ENCODE measurements around the gene SLC13A5.
"Not testable (repeated sequence)": the region's sequence is repeated elsewhere in the genome, so short reads cannot be mapped to it uniquely, and the experiment has no call there.

SLC13A5 gene

DNA sequence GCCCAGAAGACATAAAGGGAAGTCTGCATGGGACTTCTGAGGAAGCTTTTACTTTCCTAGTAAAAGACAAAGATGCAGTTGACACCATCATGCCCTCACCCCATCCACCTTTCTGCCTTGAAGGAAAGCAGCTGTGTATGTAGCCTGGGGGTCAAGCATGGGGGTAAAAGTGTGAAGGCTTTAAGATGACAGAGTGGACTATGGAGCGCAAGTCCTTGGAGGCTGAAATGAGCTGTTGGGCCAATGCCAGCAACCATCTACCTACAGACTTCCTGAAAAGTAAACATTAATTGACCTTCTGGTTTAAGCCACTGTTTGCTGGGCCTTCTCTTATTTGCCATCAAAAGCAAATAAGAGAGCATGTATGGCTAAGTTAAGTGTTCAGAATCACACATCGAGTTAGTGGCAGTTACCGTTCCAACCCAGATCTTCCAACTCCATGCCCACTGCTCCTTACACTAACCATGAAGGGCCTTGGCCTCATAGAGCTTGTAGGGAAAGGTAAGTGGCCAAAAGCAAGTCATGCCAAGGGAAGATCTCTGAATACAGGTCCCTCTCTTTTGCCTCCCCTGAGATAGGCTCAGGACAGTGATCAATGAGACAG, 30.0 kb downstream of the SLC13A5 start:
- DNase-seq: no peak

DNA sequence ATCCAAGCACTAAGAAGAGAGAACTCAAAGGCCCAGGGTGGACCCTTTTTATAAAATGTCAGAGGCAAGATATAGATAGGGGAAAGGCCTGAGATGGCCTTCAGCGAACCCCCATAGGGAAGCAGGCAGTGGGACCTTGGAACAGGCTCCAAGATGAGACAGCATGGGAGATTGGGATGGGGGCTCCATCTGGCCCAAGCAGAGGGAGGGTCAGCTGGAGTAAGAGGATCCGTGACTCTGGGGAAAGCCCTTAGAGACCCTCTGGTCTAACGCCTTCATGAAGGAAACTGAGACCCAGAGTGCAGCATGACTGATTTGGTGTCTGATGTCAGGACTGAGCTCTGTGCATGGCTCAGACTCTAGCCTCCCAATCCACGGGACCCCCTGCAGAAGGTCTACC, 30.8 kb downstream of the SLC13A5 start:
- no peak for DNase-seq

DNA sequence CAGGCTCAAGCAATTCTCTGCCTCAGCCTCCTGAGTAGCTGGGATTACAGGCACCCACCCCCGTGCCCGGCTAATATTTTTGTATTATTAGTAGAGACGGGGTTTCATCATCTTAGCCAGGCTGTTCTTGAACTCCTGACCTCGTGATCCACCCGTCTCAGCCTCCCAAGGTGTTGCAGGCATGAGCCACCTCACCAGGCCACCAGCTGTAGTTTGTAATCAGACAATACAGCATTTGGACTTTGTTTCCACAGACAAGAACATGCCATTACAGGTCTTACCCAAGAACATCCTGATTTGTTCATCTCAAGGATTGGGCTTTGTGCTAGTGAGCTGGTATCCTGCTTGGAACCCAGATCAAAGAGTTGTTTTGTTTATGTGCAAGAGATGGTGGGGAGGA, 31.5 kb downstream of the SLC13A5 start:
- DNase-seq: no peak

DNA sequence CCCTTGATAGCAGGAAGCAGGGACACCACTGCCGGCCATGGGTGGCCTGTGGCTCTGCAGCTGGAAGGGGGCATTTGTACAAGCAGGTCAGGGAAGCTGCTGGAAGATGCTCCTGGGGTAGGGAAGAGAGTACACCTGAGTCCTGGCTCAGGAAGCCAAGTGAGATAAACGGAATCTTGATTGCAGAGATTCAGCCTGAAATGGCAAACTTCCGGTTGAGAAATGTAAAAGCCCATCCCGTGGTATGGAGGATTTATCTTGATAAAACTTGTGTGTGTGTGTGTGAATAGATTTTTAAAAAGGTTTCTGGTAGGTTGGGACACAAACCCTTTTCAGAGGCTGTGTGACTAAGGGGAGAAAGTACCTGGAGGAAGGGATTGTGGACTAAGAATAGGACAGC, 32.0 kb downstream of the SLC13A5 start:
- no peak for DNase-seq

DNA sequence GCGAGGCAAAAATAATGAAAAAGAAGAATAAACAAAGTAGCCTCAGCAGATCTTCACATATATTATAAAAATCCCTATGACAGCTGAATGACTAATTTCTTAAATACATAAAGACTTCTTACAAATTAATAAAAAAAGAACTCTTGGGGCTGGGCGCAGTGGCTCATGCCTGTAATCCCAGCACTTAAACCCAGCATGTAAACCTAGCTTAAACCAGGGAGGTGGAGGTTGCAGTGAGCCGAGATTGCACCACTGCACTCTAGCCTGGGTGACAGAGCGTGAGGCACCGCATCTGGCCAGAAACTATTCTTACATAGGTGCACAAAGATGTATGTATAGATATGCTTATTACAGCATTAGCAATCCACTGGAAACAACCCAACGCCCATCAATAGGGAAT, 33.9 kb downstream of the SLC13A5 start:
- DNase-seq: no peak

DNA sequence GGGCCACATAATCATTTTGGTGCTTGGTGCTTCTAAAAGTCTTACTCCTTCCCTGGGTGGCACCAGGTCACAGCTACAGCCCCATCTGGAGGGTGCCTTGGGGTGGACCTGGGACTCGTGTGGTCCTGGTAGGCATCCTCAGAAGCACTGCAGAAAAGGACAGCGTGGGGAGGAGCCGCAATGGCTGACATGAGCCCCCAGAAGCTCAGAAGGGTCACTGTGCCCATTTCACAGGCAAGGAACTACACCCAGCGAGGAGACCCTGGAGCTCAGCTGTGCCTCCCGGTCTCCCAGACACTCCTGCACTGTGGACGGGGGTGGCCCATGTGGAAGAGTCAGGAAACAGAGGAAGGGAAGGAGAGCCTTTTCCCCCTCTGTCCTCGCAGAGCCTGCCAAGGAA, 35.2 kb downstream of the SLC13A5 start:
- no peak for DNase-seq

DNA sequence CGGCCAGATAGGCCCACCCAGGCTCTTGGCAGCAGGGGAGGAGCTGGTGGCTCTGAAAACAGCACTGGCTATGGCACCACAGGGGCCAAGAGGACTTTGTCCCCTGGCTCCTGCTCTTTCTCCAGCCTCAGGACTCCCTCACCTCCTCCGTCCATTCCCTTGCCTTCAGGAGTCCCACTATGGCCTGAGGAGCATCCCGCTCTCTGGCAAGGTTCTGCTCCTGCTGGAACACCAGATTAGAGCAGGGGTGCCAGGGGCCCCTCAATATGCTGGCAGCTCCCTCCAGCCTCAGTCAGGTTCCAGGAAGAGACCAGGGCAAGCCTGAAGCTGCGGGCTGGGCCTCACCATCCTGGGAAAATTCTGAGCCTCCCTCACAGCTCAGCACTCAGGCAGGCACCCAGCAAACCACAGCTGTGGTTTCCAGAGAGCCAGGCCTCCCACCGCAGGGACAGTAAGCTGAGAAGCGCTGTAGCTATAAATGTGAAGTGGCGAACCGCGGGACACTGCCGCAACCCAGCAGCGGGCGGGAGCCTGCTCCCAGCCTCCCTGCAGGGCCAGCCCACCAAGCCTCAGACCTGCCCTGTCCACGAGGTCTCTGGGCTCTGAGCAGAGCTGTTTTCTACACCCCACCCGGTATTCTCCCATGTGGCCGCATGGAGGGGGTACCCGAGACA, 35.9 kb downstream of the SLC13A5 start:
- DNase-seq: no peak

DNA sequence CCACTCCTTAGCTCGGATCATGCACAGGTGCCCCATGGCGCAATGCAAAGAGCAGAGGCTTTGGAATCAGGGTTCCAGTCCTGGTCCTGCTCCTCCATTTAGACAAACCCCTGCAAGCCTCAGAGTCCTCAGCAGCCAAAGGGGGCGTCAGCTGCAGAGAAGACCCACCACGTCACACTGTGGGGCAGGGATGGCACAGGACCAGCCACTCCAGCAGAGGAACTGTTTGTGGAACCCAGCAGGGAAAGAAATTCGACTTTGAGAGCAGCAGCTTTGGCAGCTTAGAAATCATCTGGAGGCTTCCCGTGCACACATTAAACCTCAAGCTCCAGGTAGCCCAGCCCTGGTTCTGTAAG, 36.4 kb downstream of the SLC13A5 start:
- DNase-seq: no peak

DNA sequence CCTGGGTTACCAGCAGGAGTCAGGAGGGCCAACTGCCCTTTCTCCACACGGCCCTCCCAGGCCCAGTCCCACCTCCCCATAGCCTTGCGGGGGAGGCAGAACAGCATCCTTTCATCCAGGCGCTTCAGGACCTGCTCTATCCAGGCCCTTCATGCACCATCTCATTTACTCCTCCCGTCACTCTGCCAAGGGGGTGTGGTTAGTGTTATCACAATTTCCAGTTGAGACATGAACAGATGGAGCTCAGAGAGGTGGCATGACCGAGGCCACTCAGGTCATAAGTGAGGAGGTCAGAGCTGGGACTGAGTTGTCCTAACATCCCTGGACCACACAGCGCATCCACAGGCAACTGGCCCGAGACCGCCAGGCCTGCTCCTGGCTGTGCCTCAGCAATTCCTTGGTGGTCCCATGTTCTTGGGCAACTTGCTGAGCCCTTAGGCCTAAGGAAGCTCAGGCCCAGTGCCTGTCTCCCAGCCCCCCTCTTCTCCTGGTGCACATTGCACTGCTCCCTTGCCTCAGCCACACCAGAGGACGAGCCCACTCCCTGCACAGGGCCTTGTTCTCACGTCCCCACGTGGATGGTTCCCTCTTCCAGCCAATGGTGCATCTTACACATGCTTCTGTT, 37.9 kb downstream of the SLC13A5 start:
- DNase-seq: no peak

DNA sequence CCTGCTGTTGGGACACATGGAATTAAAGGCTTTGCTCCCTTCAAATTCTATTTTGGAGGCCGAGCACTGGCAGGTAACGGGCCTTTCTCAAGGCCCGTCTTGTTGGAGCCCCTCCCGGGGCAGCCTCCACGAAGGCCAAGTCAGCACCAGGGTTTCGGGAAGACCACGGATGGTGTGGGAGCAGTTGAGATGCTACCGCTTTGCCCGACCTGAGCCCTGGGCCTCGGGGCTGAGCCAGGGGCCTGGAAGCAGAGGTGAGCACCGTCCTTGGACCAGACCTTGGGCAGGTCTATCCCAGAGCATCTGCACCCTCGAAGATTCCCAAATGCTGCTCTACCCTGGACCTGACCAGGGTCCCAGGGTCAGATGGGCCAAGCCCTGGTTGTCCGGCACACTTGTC, 38.6 kb downstream of the SLC13A5 start:
- DNase-seq: no peak

DNA sequence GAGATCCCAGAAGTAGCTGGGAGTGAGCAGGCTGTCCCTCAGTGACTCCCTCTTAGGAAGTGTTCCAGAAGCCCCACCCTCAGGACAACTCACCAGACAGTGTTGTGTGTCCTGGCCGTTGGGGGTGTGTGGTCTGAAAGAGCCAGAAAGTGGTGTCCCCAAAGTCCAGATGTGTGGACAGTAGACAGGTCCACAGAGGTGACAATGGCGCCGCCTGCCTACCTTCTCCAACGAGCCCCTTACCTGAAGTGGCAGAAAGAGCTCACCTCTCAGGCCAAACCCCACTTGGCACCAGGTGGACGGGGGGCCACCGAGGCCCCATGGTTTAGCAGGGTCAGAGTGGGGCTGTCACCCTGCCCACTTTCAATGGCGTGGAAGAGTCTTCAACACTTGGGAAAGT, 41.7 kb downstream of the SLC13A5 start:
- DNase-seq: no peak

DNA sequence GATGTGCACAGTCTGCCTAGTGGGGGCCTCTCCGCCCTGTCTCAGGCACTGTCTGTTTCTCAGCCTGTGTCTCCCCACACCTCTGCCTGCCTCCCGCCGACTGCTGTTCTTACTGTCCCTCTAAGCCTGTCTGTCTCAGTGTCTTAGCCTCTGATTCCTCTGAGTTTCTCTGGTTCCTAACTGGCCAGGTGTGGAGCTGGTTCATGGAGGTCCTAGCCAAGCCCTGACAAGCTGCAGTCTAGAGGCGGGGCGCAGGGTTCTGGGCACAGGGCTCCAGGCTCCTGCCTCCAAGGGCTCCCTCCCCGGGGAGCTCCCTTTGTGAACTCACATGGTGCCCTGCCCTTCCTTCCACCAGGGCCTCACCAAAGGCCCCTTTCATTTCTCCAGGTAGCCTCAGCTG, 42.2 kb downstream of the SLC13A5 start:
- DNase-seq: no peak

DNA sequence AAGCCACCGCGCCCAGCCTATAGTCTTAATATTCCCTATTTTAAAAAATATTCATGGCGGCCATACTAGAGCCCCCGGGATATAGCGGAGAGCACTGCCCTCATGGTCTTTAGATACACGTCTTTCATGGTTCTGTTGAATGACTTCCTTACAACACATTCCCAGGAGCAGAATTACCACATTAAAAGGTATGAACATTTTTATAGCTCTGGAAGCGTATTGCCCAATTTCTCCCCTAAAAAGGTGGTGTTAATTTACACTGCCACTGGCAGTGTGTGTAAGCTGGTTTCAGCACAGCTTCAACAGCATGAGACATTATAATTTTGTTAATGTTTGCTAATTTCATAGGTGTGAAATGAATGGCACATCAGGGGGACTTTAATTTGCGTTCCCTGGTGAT, 42.6 kb downstream of the SLC13A5 start:
- no peak for DNase-seq

DNA sequence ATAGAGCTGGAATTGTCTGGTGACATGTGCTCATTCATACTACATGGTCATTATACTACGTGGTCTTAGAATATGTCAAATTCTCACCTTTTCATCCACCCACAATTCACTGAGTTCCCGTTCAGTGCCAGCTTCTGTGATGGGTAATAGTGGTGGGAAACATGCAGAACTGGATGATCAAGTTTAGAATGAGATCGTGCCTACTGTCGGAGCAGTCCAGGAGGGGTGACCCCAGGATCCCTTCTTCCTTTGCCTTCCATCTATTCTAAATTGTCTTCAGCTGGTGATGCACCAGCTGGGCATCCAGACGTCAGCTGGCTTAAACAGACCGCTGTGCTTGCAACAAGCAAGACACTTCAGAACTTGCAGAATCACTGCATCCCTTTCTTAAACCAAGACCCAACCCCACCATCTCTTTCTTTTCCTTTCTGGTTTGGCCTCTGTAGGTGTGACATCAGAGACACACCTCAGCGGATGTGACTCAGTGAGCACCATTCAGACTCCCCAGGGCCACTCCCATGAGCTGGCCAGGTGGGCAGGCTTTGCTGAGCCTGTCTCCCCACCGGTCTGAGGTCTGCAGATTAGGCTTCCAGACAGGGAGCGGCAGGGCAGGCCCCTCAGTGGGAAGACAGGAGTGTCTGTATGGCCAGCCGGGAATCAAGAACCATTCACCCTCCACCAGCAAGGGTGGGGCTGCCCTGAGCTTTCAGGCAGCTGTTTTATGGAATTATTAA, 43.5 kb downstream of the SLC13A5 start:
- DNase-seq: no peak

DNA sequence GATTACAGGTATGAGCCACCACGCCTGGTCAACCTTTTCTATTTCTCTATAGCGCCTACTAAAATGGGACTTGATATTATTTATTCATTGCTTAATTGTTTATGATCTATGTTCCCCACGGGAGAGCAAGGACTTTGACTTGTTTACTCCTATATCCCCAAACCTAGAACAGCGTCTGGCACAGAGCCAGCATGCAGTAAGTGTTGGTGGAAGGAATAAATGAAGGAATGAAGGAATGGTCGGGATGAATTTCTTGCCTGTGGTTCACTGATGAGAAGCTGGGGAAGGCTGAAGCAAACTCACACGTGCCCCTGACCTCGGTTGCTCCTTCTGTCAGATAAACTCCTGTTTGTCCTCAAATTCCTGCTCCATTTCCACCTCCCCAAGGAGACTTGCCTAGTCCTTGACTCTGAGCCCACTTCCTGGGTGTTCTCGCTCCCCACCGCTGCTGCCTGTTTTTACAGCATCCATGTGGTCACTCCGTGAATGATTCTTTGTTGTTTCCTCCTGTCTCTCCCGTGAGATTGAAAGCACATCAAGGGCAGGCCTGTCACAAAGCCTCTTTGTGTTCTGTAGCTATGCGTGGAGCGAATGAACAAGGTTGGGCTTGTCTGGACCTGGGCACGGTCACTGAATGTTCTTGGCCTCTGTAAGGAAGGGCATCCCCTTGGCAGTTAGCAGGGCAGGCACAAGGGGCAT, 44.3 kb downstream of the SLC13A5 start:
- DNase-seq: no peak

DNA sequence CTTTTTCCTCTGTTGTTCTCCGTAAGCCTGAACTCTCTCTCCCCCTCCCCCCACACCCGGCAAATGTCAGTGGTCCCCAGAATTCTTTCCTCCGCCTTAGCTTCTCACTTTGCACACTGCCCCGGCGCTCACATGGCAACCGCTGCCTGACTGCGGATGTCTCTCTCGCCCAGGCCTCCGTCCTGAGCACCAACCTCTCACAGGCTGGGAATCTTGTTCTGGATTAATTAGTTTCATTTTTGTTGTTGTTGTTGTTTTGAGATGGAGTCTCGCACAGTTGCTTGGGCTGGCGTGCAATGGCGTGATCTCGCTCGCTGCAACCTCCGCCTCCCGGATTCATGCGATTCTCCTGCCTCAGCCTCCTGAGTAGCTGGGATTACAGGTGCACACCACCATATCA, 45.0 kb downstream of the SLC13A5 start:
- DNase-seq: no peak

DNA sequence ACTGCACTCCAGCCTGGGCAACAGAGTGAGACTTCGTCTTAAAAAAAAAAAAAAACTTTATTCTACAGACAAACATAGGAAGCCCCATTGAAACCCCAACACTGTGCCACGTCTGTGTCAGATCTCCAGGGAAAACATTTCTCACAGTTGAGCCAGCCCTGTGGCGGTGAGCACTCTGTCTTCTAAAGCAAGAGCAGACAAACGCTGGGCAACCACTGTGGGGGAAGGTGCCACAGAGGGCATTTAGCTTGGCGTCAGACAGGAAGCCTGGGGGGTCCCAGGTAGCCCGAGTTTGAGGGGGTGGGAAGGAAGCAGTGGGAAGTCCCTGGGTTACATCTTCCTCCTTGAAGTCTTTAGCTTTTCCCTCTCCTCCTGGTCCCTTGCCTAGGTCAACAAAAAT, 45.7 kb downstream of the SLC13A5 start:
- no peak for DNase-seq

DNA sequence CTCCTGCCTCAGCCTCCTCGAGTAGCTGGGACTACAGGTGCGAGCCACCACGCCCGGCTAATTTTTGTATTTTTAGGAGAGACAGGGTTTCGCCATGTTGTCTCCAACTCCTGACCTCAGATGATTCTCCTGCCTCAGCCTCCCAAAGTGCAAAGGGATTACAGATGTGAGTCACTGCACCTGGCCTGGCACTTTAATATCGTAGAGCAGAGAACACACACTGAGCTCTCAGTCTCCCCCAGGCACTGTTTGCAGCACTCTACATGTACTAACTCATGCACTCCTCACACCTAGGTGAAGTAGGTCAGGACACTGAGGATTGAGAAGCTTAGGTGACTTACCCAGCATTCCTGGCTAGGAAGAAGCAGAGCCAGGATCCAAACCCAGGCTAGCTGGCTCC, 46.6 kb downstream of the SLC13A5 start:
- no peak for DNase-seq

DNA sequence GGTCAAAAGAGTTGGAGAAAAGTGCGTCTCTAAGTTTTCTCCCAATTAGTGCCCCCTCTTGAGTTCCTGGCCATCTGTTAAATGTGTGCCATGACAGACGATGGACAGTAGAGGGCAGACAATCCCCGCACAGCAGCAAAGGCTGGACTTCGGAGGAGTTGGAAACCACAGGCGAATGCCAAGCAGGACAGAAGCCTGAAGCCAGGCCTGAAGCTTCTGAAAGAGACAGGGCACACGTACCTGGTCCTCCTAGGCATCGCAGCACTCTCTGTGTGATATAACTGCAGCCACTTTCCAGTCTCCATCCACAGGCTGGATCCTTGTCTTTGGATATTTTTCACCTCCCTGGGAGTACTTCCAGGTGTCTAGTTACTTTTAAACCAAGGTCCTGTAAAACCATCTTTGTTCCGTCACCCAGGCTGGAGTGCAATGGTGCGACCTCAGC, 47.1 kb downstream of the SLC13A5 start:
- peak; percentile 59 for DNase-seq

DNA sequence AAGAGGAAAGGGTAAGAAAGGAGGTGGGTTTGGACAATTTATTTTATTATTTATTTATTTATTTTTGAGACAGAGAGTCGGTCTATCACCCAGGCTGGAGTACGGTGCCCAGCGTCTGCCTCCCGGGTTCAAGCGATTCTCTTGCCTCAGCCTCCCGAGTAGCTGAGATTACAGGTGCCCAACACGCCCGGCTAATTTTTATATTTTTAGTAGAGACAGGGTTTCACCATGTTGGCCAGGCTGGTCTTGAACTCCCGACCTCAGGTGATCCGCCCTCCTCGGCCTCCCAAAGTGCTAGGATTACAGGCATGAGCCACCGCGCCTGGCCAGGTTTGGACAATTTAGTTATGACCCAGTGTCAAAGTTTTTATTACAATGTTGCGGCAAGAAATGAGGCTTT, 50.0 kb downstream of the SLC13A5 start:
- DNase-seq: not testable (repeated sequence)

DNA sequence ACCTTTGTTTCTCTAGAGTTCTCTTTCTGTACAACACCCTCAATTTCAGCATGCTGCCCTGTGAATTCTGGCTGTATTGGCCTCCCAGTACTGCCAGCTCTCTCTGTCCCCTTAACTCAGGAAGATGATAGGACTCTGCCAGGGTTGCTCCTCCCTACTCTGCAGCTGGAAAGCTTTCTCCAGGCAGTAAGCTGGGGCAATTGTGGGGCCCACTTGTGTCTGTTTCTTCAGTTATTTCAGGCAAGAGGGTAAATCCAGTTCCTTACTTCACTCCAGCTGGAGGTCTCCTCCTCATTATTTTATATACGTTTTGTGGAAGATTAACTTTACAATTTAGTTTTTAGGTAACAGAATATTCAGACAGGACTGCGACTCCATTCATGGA, 51.7 kb downstream of the SLC13A5 start:
- DNase-seq: no peak

DNA sequence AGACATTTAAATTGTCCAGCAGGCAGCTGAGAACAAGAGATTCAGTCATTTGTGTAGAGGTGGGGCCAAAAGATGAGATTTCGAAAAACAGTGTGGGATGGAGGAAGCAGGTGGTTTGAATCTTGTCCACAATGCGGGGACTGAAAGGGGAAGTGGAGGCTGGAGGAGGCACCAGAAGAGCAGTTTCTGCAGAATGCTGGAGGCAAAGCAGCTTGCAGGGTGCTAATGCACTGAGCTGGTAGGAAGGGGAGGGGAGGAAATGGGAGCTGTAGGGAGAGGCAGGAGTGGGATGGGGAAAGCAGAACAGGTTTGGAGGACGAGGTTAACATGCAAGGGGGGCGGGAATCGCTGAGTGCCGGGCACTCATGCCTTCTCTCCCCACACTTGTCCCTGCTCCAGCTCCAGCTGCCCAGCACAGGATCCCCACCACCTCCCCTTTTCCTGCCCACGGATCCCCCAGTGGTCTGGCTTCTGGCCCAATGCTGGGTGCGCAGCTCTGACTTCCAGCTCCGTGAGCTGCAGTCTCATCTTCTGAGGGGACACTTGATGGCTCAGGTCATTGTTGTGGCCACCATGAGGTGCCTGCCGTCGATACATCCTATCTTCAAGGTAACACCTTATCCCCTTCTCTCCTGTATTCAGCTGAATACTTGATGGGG, 52.2 kb downstream of the SLC13A5 start:
- DNase-seq: no peak

DNA sequence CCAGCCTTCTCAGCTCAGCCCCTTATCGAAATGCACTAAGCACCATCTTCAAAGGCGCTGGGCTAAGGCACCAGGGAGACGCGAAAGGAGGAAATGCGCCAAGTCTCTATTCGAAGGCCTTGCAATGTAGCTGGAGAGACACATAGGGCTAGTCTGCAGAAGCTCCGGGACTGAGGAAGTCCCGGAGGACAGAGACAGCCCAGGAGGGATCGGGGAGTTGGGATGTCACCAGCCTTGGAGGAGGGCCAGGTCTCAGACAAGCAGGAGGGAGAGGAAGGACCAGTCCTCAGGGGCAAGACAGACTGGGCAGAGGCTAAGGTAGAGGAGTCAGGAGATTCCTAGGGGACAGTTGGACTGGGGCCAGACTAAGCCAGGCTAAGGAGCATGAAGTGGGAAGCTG, 53.1 kb downstream of the SLC13A5 start:
- no peak for DNase-seq
